T-helper 9 cell (primary cell): ENCODE results near the gene NUP93.
"Not testable (repeated sequence)": the region's sequence is repeated elsewhere in the genome, so short reads cannot be mapped to it uniquely, and the experiment has no call there.

Experiments
- DNase-seq: peaks from one replicate; pipeline ENCODE4 v3.0.0-alpha.2; 2020

NUP93 gene

GRCh38 chr16:56874800-56875199 lies 144.9 kb downstream of the NUP93 start:
- DNase-seq = no peak

GRCh38 chr16:56876048-56876447 lies 146.1 kb downstream of the NUP93 start:
- DNase-seq = no peak

- no peak for DNase-seq
Observed at GRCh38 chr16:56877486-56878182, 147.7 kb downstream of the NUP93 start.

GRCh38 chr16:56878282-56878854 lies 148.4 kb downstream of the NUP93 start:
- no peak for DNase-seq

- no peak for DNase-seq
Observed at GRCh38 chr16:56879276-56879675, 149.3 kb downstream of the NUP93 start.

GRCh38 chr16:56880176-56880575 lies 150.2 kb downstream of the NUP93 start:
- no peak for DNase-seq

- no peak for DNase-seq
Observed at GRCh38 chr16:56880685-56881084, 150.8 kb downstream of the NUP93 start.

GRCh38 chr16:56882077-56882800 lies 152.3 kb downstream of the NUP93 start:
- DNase-seq = no peak

- no peak for DNase-seq
Observed at GRCh38 chr16:56883586-56883985, 153.7 kb downstream of the NUP93 start.

GRCh38 chr16:56884026-56884582 lies 154.2 kb downstream of the NUP93 start:
- no peak for DNase-seq

GRCh38 chr16:56884929-56885328 lies 155.0 kb downstream of the NUP93 start:
- not testable (repeated sequence) for DNase-seq

GRCh38 chr16:56885446-56886162 lies 155.7 kb downstream of the NUP93 start:
- DNase-seq = no peak

GRCh38 chr16:56886296-56886695 lies 156.4 kb downstream of the NUP93 start:
- no peak for DNase-seq

GRCh38 chr16:56886826-56887225 lies 156.9 kb downstream of the NUP93 start:
- no peak for DNase-seq

GRCh38 chr16:56888806-56889205 lies 158.9 kb downstream of the NUP93 start:
- no peak for DNase-seq

- DNase-seq = no peak
Observed at GRCh38 chr16:56889206-56889605, 159.3 kb downstream of the NUP93 start.

- no peak for DNase-seq
Observed at GRCh38 chr16:56891685-56892084, 161.8 kb downstream of the NUP93 start.

- no peak for DNase-seq
Observed at GRCh38 chr16:56892705-56893104, 162.8 kb downstream of the NUP93 start.

GRCh38 chr16:56894331-56894917 lies 164.5 kb downstream of the NUP93 start:
- DNase-seq = no peak

- no peak for DNase-seq
Observed at GRCh38 chr16:56895813-56896212, 165.9 kb downstream of the NUP93 start.

GRCh38 chr16:56896244-56896643 lies 166.3 kb downstream of the NUP93 start:
- no peak for DNase-seq

GRCh38 chr16:56897026-56897799 lies 167.3 kb downstream of the NUP93 start:
- DNase-seq = no peak
